Mammary epithelial cell (primary cell): ENCODE measurements around the gene CR1.

Experiments
- EZH2 ChIP-seq: IDR thresholded peaks from 2 replicates; pipeline ENCODE4 v1.6.1; 2012; ENCODE audit warnings: low read length, inconsistent platforms, borderline replicate concordance
- TF ChIP-seq, protein P1 (sequence below), 2 donors: IDR thresholded peaks in 1 of 2; conservative IDR thresholded peaks in 1 of 2; 2 replicates each; pipeline ENCODE4 v1.5.1; 2011 to 2012; ENCODE audit warnings: inconsistent platforms in 2 of 2, low read length in 2 of 2, mild to moderate bottlenecking in 2 of 2, control low read depth in 1 of 2, low read depth in 1 of 2; ENCODE audit not compliant: insufficient read depth in 1 of 2; ENCODE audit errors: extremely low read depth in 1 of 2

DNA sequence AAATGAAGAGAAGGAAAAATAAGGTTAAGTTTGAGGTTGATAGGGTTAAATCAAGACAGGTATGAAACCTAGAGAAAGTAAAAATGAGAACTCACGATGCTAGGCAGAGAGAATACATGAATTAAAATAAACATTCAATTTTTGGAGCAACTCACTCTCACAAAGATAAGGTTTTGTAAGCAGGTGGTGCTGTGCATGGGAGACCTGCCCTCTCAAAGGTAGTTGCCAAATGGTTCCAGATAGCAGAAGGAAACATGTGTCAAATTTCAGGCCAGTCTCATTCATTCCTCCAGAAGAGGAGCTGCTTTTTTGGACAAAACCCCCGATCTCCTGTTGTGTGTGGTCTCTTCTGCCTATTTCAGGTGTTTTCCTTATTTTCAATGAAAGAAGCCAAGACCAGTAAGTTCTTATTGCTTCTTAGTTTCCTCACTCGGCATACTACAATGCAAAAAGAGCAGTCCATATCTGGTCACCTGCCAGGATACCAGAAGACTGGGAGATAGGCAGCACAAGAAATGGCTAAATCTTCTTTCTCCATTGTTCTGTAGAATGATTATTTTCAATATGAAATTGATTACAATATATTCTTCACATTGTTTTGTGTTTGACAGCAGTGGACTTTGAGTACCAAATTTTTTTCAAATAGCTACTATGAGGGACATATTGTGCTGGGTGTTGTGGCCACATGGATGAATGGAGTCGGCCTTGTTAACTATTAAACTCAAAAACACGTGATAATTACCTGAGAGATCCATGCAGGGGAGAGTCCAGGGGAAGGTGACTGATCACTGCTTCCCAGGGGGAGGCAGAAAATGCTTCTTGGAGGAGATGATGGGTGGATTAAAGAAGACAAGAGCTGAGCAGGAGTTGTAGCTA lies 152.6 kb downstream of the CR1 start:
- TF ChIP-seq, protein P1, sequence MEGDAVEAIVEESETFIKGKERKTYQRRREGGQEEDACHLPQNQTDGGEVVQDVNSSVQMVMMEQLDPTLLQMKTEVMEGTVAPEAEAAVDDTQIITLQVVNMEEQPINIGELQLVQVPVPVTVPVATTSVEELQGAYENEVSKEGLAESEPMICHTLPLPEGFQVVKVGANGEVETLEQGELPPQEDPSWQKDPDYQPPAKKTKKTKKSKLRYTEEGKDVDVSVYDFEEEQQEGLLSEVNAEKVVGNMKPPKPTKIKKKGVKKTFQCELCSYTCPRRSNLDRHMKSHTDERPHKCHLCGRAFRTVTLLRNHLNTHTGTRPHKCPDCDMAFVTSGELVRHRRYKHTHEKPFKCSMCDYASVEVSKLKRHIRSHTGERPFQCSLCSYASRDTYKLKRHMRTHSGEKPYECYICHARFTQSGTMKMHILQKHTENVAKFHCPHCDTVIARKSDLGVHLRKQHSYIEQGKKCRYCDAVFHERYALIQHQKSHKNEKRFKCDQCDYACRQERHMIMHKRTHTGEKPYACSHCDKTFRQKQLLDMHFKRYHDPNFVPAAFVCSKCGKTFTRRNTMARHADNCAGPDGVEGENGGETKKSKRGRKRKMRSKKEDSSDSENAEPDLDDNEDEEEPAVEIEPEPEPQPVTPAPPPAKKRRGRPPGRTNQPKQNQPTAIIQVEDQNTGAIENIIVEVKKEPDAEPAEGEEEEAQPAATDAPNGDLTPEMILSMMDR (conservative IDR thresholded peaks at IDR 0.05 in 1 of 2, IDR thresholded peaks at IDR 0.05 in 1 of 2; ENCODE audit: extremely low read depth in 1 of 2, insufficient read depth in 1 of 2, low read depth in 1 of 2, low read length in 2 of 2), result no peak
- no peak for TF ChIP-seq EZH2
